ENCODE results near the gene RNF40.

- TF ChIP-seq POLR2AphosphoS5 (IDR thresholded peaks at IDR 0.05; ENCODE audit: borderline replicate concordance, low read depth, low read length) = no peak
- no peak for TF ChIP-seq EZH2 (IDR thresholded peaks at IDR 0.05)
- TF ChIP-seq FOXP2 (optimal IDR thresholded peaks at IDR 0.05; ENCODE audit: control extremely low read depth, extremely low read length, insufficient read depth) = no peak
Observed at GRCh38 chr16:30746638-30747175, 15.4 kb upstream of the RNF40 start.

Data from SK-N-MC (cell line).